Hippocampal formation (tissue), 2 donors: ENCODE data around the gene CD52.
A peak's percentile ranks its signal among the peaks of the same experiment; 100 is the strongest.

Experiments used
- DNase-seq, 2 donors: peaks; one replicate each; lab custom pipeline; 2025; lab: John Stamatoyannopoulos, UW

Gene CD52

GRCh38 chr1:26357121-26357602 lies 39.4 kb downstream of the CD52 start:
- no peak for DNase-seq

DNA sequence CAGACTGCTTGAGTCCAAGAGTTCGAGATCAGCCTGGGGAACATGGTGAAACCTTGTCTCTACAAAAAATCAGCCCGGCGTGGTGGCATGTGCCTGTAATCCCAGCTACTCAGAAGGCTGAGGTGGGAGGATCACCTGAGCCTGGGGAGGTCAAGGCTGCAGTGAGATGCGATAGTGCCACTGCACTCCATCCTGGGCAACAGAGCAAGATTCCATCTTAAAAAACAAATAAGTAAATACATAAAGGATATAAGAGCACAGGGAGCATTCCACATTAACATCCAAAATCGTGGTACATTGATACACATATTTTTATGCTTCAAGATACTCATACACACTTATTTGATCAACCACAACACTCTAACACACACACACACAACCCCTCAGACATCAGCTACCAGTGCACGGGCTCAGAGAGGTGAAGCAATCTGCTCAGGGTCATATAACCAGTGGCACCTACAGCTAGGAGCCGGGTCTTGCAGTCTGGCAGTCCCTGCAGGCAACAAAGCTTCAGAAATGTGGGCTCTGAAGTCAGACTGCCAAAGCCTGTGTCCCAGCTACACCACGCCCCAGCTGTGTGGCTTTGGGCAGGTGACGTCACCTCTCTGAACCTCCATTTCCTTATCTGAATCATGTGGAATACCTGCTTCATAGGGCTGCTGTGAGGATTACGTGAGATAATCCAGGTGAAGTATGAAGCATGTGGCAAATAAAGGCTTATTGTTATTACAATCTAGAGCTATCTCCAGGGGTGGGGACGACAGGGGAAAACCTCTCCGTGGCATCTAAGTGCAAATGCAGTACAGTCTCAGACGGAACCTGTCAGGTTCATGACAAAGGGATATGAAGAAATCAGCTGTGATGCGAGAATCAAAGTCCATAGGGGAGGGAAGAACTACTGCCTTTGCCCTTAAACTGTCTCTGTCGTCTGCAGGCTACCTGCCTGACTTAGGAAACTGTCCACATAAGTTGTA lies 40.9 kb downstream of the CD52 start:
- no peak for DNase-seq

DNA sequence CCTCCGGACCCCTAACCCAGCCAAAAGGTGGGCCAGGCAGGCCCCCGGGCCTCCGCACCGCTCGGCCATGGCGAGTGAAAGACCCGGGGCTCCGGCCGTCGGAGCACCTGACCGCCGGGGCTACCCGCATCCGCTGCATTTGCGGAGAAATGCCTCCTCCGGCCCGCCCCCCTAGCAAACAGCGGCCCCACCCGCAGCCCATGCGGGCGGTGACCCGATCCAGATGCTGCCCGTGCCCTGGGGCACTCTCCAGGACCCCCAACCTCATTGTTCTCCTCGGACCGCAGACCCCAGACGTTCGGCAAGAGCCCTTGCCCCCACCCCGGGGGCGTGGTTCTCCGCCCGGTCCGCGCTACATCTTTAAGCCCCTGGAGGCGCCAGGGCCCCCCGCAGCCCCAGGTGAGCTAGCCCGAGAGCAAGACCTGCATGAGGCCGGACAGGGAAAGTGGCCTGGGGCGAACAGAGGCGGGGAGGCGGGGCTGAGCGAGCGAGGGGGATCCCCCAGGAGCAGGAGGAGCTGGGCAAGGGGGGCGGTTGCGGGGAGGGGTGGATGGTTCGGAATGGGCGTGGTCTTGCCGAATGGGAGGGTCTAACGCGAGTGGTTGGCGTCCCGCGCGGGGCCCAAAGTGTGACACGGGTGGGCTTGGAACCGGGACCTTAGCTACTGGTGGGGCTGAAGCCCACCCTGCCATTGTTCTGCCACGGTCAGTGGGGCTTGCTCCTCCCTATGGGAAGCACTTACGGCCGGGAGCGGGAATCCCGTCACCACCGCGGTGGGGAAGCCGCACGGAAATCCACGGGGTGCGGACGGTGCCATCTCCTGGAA lies 42.4 kb downstream of the CD52 start:
- DNase-seq: no peak

DNA sequence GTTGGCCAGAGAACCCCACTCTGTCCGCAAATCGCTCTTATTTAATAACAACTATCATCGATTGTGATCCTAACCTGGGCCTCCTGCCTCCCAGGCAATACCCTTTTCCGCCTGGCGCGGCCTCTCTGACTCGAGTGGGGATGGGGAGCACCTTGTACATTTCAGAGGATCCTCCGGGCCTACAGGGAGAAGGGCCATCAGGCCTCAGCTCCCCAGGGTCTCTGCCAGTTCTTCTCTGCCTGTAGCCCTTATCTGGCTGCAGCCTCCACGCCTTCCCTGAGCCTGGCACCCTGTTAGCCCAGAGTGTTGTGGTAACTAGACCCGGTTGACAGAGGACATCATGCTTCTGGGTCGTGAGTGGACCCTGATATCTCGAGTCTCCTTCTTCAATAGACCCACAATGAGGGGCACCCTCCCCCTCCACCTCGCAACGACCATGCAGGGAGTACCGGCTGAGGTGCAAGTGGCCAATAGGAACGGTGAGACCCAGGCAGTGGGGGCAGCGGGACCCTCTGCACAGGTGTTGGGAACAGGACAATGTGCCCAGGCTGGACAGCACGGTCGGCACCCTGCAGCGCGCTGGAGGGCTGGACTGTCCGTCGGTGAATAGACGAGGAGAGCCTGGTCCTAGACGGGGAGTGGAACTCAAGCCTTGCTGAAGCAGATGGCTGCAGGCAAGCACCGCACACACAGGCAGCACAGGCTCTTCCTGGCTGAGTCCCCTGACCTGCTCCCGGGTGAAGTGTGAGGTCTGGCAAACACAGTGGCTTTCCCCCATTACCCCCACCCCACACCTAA lies 43.2 kb downstream of the CD52 start:
- no peak for DNase-seq

DNA sequence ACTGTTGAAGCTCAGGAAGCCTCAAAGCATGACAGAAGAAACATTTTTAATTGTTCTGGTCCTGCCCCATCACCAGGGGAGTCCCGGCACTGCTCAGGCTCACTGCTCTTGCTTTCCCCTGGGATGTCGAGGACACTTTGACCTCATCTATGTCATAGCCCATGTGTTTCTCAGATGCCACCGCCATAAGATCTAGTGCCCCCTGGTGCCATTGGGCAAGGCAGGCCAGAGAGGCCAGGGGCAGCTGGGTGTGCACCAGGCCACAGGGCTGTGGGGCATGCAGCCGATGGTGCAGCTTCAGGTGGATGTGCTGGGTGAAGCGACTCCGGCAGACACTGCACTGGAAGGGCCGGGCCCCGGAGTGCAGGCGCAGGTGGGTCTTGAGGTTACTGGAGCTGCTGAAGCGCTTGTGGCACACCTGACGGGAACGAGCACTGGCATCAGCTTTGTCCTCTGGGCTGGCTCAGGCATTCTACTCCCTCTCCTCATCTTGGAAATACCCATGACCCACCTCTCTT lies 43.9 kb downstream of the CD52 start:
- no peak for DNase-seq

GRCh38 chr1:26362331-26362730 lies 44.6 kb downstream of the CD52 start:
- DNase-seq: no peak

DNA sequence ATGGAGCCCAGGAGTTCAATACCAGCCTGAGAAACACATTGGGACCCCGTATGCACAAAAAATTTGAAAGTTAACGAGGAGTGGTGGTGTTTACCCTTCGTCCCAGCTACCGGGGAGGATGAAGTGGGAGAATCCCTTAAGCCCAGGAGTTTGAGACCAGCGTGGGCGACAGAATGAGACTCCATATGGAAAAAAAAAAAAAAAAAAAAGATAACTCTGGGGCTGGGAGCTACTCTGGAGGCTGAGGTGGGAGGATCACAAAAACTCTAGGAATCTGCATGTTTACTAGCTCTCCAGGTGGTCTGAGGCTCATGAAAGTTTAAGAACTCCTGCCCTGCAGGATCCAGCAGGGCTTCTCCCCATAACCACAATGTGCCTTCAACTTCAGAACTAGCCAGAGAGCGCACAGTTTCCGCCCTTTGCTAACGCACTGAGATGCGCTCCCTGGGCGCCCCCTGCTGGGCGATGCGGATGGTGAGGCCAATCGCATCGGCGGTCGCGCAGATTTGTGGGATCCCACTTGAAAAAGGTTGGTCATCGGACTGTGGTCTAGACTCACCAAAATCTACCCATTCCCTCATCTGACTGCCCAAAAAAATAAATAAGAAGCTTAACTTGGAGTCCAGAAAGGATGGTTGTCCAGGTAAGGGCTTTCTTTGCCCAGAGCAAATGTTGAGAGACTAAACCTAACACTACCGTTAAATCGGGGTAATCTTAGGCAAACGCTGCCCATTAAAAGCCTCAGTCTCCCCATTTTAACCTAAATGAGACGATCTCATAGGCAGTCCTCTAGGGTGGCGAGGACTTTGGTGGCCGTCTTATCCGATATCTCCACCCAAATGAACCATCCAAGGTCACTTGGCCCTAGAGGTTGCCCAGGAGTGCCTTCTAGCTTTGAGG lies 46.0 kb downstream of the CD52 start:
- peak in 1 of 2 donors; percentile 37 for DNase-seq

DNA sequence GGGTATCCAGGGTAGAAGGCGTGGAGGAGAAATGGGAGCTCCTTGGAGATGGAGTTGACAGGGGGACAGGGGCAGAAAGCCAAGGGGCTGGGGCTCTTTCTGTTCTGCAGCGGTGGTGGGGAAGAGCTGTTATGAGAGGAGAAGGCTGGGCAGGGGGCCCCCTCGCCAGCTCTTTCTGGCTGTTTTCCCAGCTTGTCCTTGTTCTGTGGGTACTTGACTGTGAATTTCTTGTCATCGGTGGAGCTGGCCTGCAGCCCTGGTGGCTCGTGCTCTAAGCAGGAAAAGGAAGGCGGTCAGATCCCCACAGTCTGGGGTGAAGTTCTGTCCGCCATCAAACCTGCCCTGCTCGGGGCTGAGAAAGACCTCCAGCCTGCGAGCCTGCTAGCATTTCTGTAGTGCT lies 47.2 kb downstream of the CD52 start:
- DNase-seq: no peak

DNA sequence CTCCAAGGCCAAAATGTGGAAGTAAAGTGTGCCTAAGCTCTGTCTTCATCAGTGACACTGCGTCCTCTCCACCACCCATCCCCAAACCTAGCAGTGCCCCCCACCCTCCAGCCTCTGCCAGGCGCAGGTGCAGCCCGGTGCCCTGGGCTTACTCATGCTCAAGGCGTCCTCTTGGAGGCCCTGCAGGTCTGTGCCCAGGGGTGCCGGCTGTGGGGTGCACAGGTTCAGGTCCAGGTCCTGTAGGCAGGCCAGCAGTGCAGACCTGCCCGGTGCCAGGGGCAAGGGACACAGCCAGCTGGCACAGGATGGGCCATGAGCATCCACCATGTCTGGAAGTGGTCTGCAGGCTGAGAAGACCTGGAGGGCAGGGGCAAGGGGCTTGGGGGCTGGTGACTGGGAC lies 49.7 kb downstream of the CD52 start:
- DNase-seq: no peak

GRCh38 chr1:26368006-26368405 lies 50.2 kb downstream of the CD52 start:
- no peak for DNase-seq

DNA sequence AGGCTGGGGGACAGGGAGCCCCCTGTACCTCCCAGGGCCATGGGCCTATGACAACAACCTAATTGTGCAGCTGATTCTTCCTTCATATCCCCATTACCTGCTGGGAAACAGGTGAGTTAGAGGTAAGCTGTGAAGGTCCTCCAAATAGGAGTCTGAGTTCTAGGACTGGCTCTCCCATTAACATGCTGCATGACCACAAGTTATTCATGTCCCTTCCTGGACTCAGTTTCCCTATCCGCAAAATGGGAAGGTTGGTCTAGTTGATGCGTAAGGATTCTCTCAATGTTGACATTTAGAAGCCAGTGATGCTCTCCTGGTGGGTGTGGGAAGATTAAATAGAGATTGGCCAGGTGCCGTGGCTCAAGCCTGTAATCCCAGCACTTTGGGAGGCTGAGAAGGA lies 50.7 kb downstream of the CD52 start:
- DNase-seq: no peak
